Measurements from ENCODE around the gene TAS2R14.

TAS2R14 gene

GRCh38 chr12:10901427-10901826 lies 37.6 kb downstream of the TAS2R14 start:
- no peak for DNase-seq

DNA sequence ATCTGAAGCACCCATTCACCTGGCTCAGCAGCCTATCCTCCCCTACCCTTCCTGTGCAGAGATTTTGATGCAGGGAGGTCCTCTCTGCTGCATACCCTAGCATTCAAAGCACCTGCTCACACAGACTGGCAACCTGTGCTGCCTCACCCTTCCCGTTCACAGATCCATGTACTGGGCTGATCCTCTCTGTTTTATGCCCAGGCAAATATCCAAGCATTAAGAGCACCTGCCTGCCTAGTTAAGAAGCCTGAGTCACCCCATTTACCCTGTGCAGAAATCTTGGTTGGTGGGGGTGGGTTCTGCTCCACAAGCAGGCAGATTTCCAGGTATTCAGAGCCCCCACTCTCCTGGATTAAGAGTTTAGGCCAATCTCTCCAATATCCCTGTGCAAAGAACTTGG lies 38.1 kb downstream of the TAS2R14 start:
- no peak for DNase-seq

GRCh38 chr12:10900530-10900929 lies 38.5 kb downstream of the TAS2R14 start:
- no peak for DNase-seq

- no peak for DNase-seq
These were observed 42.2 kb downstream of the TAS2R14 start for GRCh38 chr12:10896854-10897253.

GRCh38 chr12:10891937-10892336 lies 47.1 kb downstream of the TAS2R14 start:
- no peak for DNase-seq

DNA sequence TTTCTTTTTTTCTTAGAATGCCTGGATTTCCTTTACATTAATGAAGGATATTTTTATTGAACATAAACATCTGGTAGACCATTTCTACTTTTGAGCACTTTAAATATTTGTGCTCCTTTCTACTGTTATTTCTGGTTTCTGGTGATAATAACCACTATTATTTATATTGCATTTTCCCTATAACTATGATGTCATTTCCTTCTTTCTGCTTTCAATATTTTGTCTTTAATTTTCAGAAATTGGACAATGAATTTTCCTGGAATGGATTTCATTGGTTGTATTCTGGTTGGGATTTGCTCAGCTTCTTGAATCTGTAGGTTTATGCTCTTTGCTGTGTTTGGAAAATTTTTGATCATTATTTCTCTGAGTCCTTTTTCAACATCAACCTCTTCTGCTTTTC lies 49.8 kb downstream of the TAS2R14 start:
- no peak for DNase-seq

Measured in suppressor macrophage (primary cell).